NT2/D1 (cell line): ENCODE measurements around the gene DAPK2.

Experiments used
- SUZ12 ChIP-seq: IDR thresholded peaks from 2 replicates; pipeline ENCODE4 v1.6.1; 2011; ENCODE audit not compliant: insufficient read length, insufficient read depth; ENCODE audit errors: extremely low read depth
- YY1 ChIP-seq: IDR thresholded peaks from 2 replicates; pipeline ENCODE4 v1.6.1; 2011; ENCODE audit not compliant: insufficient read length, insufficient read depth
- ZNF274 ChIP-seq: IDR thresholded peaks from 2 replicates; pipeline ENCODE4 v1.6.1; 2011; ENCODE audit warnings: mild to moderate bottlenecking, low read depth, low read length

GRCh38 chr15:63986185-63986680 is 60.1 kb downstream of the DAPK2 start:
- TF ChIP-seq YY1 = no peak
- TF ChIP-seq SUZ12 = no peak
- TF ChIP-seq ZNF274 = no peak
